Prostate gland (tissue), 2 donors: Measurements from ENCODE around the gene TMPRSS15.

Experiments used
- CTCF ChIP-seq, 4 experiments: fragments of 200-600 bp in 2 of 4; fragments of 450-650 bp in 2 of 4; sonication (generic) in 2 of 4; IDR thresholded peaks; 1 replicate in 3 of 4; 2 replicates in 1 of 4; pipeline ENCODE4 v1.5.1; 2016 to 2019; ENCODE audit warnings: antibody characterized with exemption in 4 of 4, mild to moderate bottlenecking in 2 of 4, moderate library complexity in 2 of 4
- POLR2A ChIP-seq: fragments of 450-650 bp; IDR thresholded peaks from one replicate; pipeline ENCODE4 v1.6.1; 2016; ENCODE audit warnings: antibody characterized with exemption, mild to moderate bottlenecking
- POLR2AphosphoS5 ChIP-seq: sonication (generic); formaldehyde crosslinking; IDR thresholded peaks from one replicate; pipeline ENCODE4 v1.6.1; 2017; ENCODE audit warnings: antibody characterized with exemption

- TF ChIP-seq POLR2A (no peak), POLR2AphosphoS5 (no peak), CTCF (IDR thresholded peaks at IDR 0.05) (no peak)
Observed at GRCh38 chr21:18268906-18269305, 134.7 kb downstream of the TMPRSS15 start.
